HCT116 (cell line): ENCODE measurements around the gene PDSS2. TPM values are rescaled to one million over a fixed set of nuclear protein-coding genes. Genes with fewer than 3 reads are reported as not detected.

ENCODE experiments used
- ATAC-seq: fragments of 200-7000 bp; cut with Tn5 transposase; 2 replicates; pipeline ENCODE4 v1.9.1; 2020; ENCODE audit warnings: mild to moderate bottlenecking, moderate library complexity
- BruUV-seq: library from RNA; stranded (reverse); fragments of 400-500 nt; replicated peaks from 2 replicates; lab custom pipeline; 2021; lab: Mats Ljungman, UMichigan
- CTCF ChIA-PET: fragments of 300-600 bp; sonication (Branson Sonifier 250); formaldehyde crosslinking; loops from one replicate; lab custom pipeline; 2021; ENCODE audit warnings: antibody characterized with exemption; lab: Charles Lee
- POLR2A ChIA-PET: fragments of 300-600, 350-600 bp; sonication (Branson Sonifier 250); formaldehyde crosslinking; loops from one replicate; lab custom pipeline; 2021; ENCODE audit warnings: antibody characterized with exemption; lab: Charles Lee
- RAD21 ChIA-PET, 2 experiments: fragments of 300-600 bp; sonication (Branson Sonifier 250); formaldehyde crosslinking; loops; one replicate each; lab custom pipeline; 2023; ENCODE audit warnings: low total read pairs in 2 of 2; ENCODE audit not compliant: uncharacterized antibody in 2 of 2, unreplicated experiment in 2 of 2, low non-redundant PET in 1 of 2; lab: Charles Lee
- DNase-seq: peaks from one replicate; pipeline ENCODE4 v3.0.0-alpha.2; 2010; ENCODE audit warnings: low read depth, low spot score
- H2AFZ ChIP-seq: fragments of 200-600 bp; shearing (Covaris generic), sonication (generic); 2 replicates; pipeline ENCODE4 v1.6.1; 2017; ENCODE audit warnings: low read depth, mixed run types, mixed read lengths, antibody characterized with exemption, low read length; ENCODE audit not compliant: poor library complexity, severe bottlenecking
- H3K27ac ChIP-seq: 2 replicates; pipeline ENCODE4 v1.5.1; 2012; ENCODE audit warnings: low read depth, low read length
- H3K27me3 ChIP-seq: fragments of 200-600 bp; sonication (generic); 2 replicates; pipeline ENCODE4 v1.6.1; 2016; ENCODE audit warnings: mixed run types, low read length, mixed read lengths; ENCODE audit not compliant: insufficient read depth
- H3K36me3 ChIP-seq, 2 experiments: fragments of 200-500 bp in 1 of 2; fragments of 200-600 bp in 1 of 2; sonication (Bioruptor generic) in 1 of 2; sonication (generic) in 1 of 2; 2 replicates each; pipeline versions ENCODE4 v1.5.1 to v1.6.1; 2014 to 2016; ENCODE audit warnings: low read length in 2 of 2, inconsistent platforms in 1 of 2, mixed read lengths in 1 of 2, mixed run types in 1 of 2; ENCODE audit not compliant: insufficient read depth in 2 of 2, control insufficient read depth in 1 of 2
- H3K4me1 ChIP-seq, 2 experiments: fragments of 200-600 bp in 1 of 2; sonication (generic) in 1 of 2; 2 replicates each; pipeline versions ENCODE4 v1.5.1 to v1.6.1; 2012 to 2017; ENCODE audit warnings: low read length in 2 of 2, inconsistent platforms in 1 of 2, mild to moderate bottlenecking in 1 of 2, mixed read lengths in 1 of 2, mixed run types in 1 of 2, moderate library complexity in 1 of 2; ENCODE audit not compliant: insufficient read depth in 2 of 2, control insufficient read depth in 1 of 2
- H3K4me2 ChIP-seq: fragments of 200-600 bp; sonication (generic); 2 replicates; pipeline ENCODE4 v1.6.1; 2017; ENCODE audit warnings: mixed run types, low read length, mixed read lengths
- H3K4me3 ChIP-seq, 2 experiments: fragments of 200-600 bp in 1 of 2; sonication (generic) in 1 of 2; replicated peaks in 1 of 2; 2 replicates each; pipeline ENCODE4 v1.5.1; 2011 to 2016; ENCODE audit warnings: low read length in 2 of 2, control low read depth in 1 of 2, low read depth in 1 of 2, mild to moderate bottlenecking in 1 of 2, mixed read lengths in 1 of 2, mixed run types in 1 of 2
- H3K79me2 ChIP-seq: fragments of 200-600 bp; sonication (generic); 2 replicates; pipeline ENCODE4 v1.6.1; 2017; ENCODE audit warnings: mild to moderate bottlenecking, mixed run types, low read length, moderate library complexity, mixed read lengths; ENCODE audit not compliant: insufficient read depth
- H3K9ac ChIP-seq: fragments of 200-600 bp; sonication (generic); 2 replicates; pipeline ENCODE4 v1.6.1; 2016; ENCODE audit warnings: low read length, mixed read lengths
- H3K9me2 ChIP-seq: fragments of 200-600 bp; sonication (generic), shearing (Covaris generic); 2 replicates; pipeline ENCODE4 v1.6.1; 2017; ENCODE audit warnings: mixed run types, mild to moderate bottlenecking, moderate library complexity; ENCODE audit not compliant: insufficient read depth
- H3K9me3 ChIP-seq, 2 experiments: fragments of 200-500 bp in 1 of 2; fragments of 200-600 bp in 1 of 2; sonication (Bioruptor generic) in 1 of 2; sonication (generic) in 1 of 2; 2 replicates each; pipeline ENCODE4 v1.6.1; 2014 to 2017; ENCODE audit warnings: low read length in 2 of 2, mixed read lengths in 2 of 2, inconsistent platforms in 1 of 2, low read depth in 1 of 2, mild to moderate bottlenecking in 1 of 2, mixed run types in 1 of 2, moderate library complexity in 1 of 2; ENCODE audit not compliant: control insufficient read depth in 1 of 2, insufficient read depth in 1 of 2
- H4K20me1 ChIP-seq: fragments of 200-600 bp; sonication (generic), shearing (Covaris generic); 2 replicates; pipeline ENCODE4 v1.6.1; 2017; ENCODE audit warnings: mixed run types, mild to moderate bottlenecking, moderate library complexity; ENCODE audit not compliant: insufficient read depth
- CBX3 ChIP-seq: IDR thresholded peaks from 2 replicates; pipeline ENCODE4 v1.6.1; 2012; ENCODE audit warnings: low read depth
- POLR2A ChIP-seq: IDR thresholded peaks from 2 replicates; pipeline ENCODE4 v1.7.0; 2011; ENCODE audit warnings: borderline replicate concordance; ENCODE audit not compliant: insufficient read depth, insufficient read length; ENCODE audit errors: extremely low read depth
- SP1 ChIP-seq: IDR thresholded peaks from 2 replicates; pipeline ENCODE4 v1.6.1; 2012; ENCODE audit warnings: low read depth
- SRF ChIP-seq: IDR thresholded peaks from 2 replicates; pipeline ENCODE4 v1.6.1; 2012; ENCODE audit warnings: low read depth
- intact Hi-C: fragments of 100-400 bp; cut with micrococcal nuclease; formaldehyde crosslinking; loops from 2 replicates; pipeline ENCODE4 v1.10.0; 2022
- total RNA-seq: library from RNA; stranded (reverse); gene quantifications from one replicate; pipeline ENCODE4 v1.2.1, GENCODE V29; 2021; ENCODE audit not compliant: unreplicated experiment
- TF ChIP-seq, protein P1 (sequence below): IDR thresholded peaks from 2 replicates; pipeline ENCODE4 v1.6.1; 2012; ENCODE audit warnings: low read depth
- TF ChIP-seq, protein P2 (sequence below): IDR thresholded peaks from 2 replicates; pipeline ENCODE4 v1.6.1; 2012

PDSS2 gene
- total RNA-seq, 1 experiment from 2014 or later, result 12.2 TPM

DNA sequence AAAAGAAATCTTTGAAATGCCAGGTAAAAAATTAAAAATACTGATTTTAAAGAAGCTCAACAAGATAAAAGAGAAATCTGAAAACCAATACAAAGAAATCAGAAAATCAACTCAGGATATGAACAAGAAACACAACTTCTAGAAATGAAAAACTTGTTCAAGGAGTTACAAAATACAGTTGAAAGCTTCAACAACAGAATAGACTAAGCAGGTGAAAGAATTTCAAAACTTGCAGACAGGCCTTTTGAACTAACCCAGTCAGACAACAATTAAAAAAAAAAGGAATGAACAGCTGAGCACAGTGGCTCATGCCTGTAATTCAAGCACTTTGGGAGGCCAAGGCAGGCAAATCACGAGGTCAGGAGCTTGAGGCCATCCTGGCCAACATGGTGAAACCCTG lies 57.8 kb downstream of the PDSS2 start:
- ChIA-PET RAD21 (no interaction called here), CTCF (no interaction called here), POLR2A (no interaction called here)
- H3K36me3 ChIP-seq, result no peaks in the 10 kb centered on the region
- H3K4me3 ChIP-seq, result no peak overlapping the region
- intact Hi-C loops, result no loop called here
- H2AFZ ChIP-seq, result no peak overlapping the region
- no peaks in the 10 kb centered on the region for H3K9me2 ChIP-seq
- peaks cover 0 to 4% of the 10 kb centered on the region in 2 experiments; a peak in 1 of 4 replicates for H3K9me3 ChIP-seq
- H3K4me2 ChIP-seq, result no peak overlapping the region
- H4K20me1 ChIP-seq, result no peaks in the 10 kb centered on the region; the same call in 1 of the 2 replicates
- peaks cover 5% of the 10 kb centered on the region; the same call in 1 of the 2 replicates for H3K79me2 ChIP-seq
- no peak for TF ChIP-seq POLR2A
- TF ChIP-seq CBX3, result 0 out of 2 replicates have a peak, but pooled peaks have one; percentile 23
- H3K27me3 ChIP-seq, result no peaks in the 10 kb centered on the region
- no peaks in the 10 kb centered on the region for H3K4me1 ChIP-seq
- H3K9ac ChIP-seq, result no peak overlapping the region
- no peak overlapping the region for H3K27ac ChIP-seq
- ATAC-seq (no peak), DNase-seq (no peak)
- BruUV-seq, result no TSS peak

DNA sequence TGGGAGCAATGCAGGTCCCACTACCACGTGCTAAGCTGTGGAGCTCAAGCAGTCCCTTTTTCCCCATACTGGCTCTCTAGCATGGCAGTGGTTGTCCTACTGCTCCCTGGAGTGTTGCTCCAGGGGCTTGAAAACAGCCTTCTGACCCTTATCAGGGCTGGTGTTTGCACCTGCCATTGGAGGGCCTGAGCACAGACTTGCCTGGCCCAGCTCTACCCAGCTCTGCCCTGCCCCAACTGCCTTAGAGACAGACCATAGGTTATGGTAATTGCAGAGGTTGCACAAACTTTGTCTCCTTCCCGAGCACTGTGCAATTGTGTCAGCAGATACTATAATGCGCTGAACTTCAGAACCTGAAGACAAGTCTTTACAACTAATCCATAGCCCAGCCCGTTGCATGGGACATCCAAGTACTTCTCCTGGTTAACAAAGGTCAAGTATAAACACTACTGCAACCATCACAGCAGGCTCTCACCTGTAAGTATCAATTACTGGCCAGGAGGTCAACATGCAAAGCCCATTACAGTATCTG lies 58.7 kb downstream of the PDSS2 start:
- ATAC-seq, result no peak
- RAD21 ChIA-PET, result no interaction called here
- no peak overlapping the region for H3K4me2 ChIP-seq
- POLR2A ChIA-PET, result no interaction called here
- H3K9me3 ChIP-seq, result peaks cover 0 to 4% of the 10 kb centered on the region in 2 experiments; a peak in 1 of 4 replicates
- H3K4me1 ChIP-seq, result no peaks in the 10 kb centered on the region
- intact Hi-C loops, result no loop called here
- no peaks in the 10 kb centered on the region for H4K20me1 ChIP-seq
- no TSS peak for BruUV-seq
- CTCF ChIA-PET, result no interaction called here
- H3K27ac ChIP-seq, result no peak overlapping the region
- H3K79me2 ChIP-seq, result peaks cover 5% of the 10 kb centered on the region; the same call in 1 of the 2 replicates
- TF ChIP-seq POLR2A, result no peak
- no peak for TF ChIP-seq SP1
- TF ChIP-seq, protein P1, sequence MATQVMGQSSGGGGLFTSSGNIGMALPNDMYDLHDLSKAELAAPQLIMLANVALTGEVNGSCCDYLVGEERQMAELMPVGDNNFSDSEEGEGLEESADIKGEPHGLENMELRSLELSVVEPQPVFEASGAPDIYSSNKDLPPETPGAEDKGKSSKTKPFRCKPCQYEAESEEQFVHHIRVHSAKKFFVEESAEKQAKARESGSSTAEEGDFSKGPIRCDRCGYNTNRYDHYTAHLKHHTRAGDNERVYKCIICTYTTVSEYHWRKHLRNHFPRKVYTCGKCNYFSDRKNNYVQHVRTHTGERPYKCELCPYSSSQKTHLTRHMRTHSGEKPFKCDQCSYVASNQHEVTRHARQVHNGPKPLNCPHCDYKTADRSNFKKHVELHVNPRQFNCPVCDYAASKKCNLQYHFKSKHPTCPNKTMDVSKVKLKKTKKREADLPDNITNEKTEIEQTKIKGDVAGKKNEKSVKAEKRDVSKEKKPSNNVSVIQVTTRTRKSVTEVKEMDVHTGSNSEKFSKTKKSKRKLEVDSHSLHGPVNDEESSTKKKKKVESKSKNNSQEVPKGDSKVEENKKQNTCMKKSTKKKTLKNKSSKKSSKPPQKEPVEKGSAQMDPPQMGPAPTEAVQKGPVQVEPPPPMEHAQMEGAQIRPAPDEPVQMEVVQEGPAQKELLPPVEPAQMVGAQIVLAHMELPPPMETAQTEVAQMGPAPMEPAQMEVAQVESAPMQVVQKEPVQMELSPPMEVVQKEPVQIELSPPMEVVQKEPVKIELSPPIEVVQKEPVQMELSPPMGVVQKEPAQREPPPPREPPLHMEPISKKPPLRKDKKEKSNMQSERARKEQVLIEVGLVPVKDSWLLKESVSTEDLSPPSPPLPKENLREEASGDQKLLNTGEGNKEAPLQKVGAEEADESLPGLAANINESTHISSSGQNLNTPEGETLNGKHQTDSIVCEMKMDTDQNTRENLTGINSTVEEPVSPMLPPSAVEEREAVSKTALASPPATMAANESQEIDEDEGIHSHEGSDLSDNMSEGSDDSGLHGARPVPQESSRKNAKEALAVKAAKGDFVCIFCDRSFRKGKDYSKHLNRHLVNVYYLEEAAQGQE, result no peak
- TF ChIP-seq SRF, result no peak
- TF ChIP-seq, protein P2, sequence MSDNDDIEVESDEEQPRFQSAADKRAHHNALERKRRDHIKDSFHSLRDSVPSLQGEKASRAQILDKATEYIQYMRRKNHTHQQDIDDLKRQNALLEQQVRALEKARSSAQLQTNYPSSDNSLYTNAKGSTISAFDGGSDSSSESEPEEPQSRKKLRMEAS, result no peak
- no peak overlapping the region for H2AFZ ChIP-seq
- no peak overlapping the region for H3K9ac ChIP-seq
- no peaks in the 10 kb centered on the region for H3K27me3 ChIP-seq
- no peak overlapping the region for H3K4me3 ChIP-seq
- no peak for DNase-seq
- no peaks in the 10 kb centered on the region for H3K9me2 ChIP-seq
- no peaks in the 10 kb centered on the region for H3K36me3 ChIP-seq
